ENCODE data around the gene MARK3. TPM values are rescaled to one million over a fixed set of nuclear protein-coding genes. Genes with fewer than 3 reads are reported as not detected.

MARK3 gene
- total RNA-seq, 1 experiment from 2014 or later = 72.5 TPM

- no peak for TF ChIP-seq POLR2A (IDR thresholded peaks at IDR 0.05; ENCODE audit: borderline replicate concordance, extremely low read depth, insufficient read depth, insufficient read length)
These were observed 60.6 kb downstream of the MARK3 start (continued) for GRCh38 chr14:103445806-103446205.

DNA sequence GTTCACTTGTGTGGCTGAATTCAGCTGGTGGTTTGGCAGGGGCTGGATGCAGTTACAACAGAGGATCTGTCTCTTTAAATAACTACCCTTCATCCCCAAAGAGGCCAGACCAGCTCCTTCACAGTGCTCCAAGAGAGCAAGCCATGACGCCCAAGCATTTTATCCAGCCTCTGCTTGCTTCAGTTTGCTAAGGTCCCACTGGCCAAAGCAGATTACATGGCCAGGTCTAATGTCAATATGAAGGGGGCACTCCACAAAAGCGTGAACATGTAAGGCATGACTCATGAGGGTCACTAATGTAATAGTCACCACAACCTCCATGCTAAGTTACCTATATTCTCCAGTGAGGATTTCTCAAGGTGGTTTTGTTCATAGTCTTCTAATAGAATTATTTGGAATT is 62.9 kb downstream of the MARK3 start:
- no peak for DNase-seq (ENCODE audit: low read depth, low spot score)
- H3K79me2 ChIP-seq (ENCODE audit: insufficient read depth, low read length) = peaks cover 79% of the 10 kb centered on the region
- CTCF ChIA-PET = no interaction called here

More for the DNA sequence above, 62.9 kb downstream of the MARK3 start:
- Histone ChIP-seq H3K27me3 (ENCODE audit: insufficient read depth, low read length) (no peaks in the 10 kb centered on the region), H3K36me3 (ENCODE audit: control insufficient read depth in 1 of 2, insufficient read depth in 2 of 2, low read length in 2 of 2) (peaks cover 2 to 3% of the 10 kb centered on the region in 2 experiments; a peak in 1 of 4 replicates), H4K20me1 (ENCODE audit: insufficient read depth) (peaks cover 12% of the 10 kb centered on the region; the same call in 1 of the 2 replicates), H3K4me2 (ENCODE audit: low read length) (no peak overlapping the region), H3K9me3 (ENCODE audit: control insufficient read depth in 1 of 2, insufficient read depth in 1 of 2, low read depth in 1 of 2, low read length in 2 of 2) (no peaks in the 10 kb centered on the region), H3K9ac (ENCODE audit: low read length) (no peak overlapping the region), H2AFZ (ENCODE audit: low read depth, low read length, poor library complexity, severe bottlenecking) (no peak overlapping the region), H3K4me3 (replicated peaks in 1 of 2; ENCODE audit: low read depth in 1 of 2, low read length in 2 of 2) (no peak overlapping the region), H3K27ac (ENCODE audit: low read depth, low read length) (no peak overlapping the region), H3K4me1 (ENCODE audit: control insufficient read depth in 1 of 2, insufficient read depth in 2 of 2, low read length in 2 of 2) (no peaks in the 10 kb centered on the region), H3K9me2 (ENCODE audit: insufficient read depth) (no peaks in the 10 kb centered on the region)
- RAD21 ChIA-PET (ENCODE audit: low non-redundant PET in 1 of 2, low total read pairs in 2 of 2, uncharacterized antibody in 2 of 2, unreplicated experiment in 2 of 2) = interaction anchor here in 1 of 2 experiments (0.7 kb wide), 1 partner anchor 55 kb away, joined by 3 read pairs; no protein-coding TSS in a partner anchor
- POLR2A ChIA-PET = no interaction called here
- intact Hi-C loops (cut with micrococcal nuclease) = no loop called here
- no peak for TF ChIP-seq EZH2 (IDR thresholded peaks at IDR 0.05)
- TF ChIP-seq CEBPB (IDR thresholded peaks at IDR 0.05; ENCODE audit: low read depth) = no peak
- no peak for TF ChIP-seq POLR2AphosphoS5 (IDR thresholded peaks at IDR 0.05; ENCODE audit: low read depth, low read length)
- no peak for TF ChIP-seq ZNF274 (IDR thresholded peaks at IDR 0.05; ENCODE audit: low read depth, low read length)
- TF ChIP-seq YY1 (IDR thresholded peaks at IDR 0.05; ENCODE audit: extremely low read depth, insufficient replicate concordance, low read depth, low read length) = no peak
- TF ChIP-seq ATF3 (IDR thresholded peaks at IDR 0.05) = no peak
- no peak for TF ChIP-seq POLR2A (IDR thresholded peaks at IDR 0.05; ENCODE audit: borderline replicate concordance, extremely low read depth, insufficient read depth, insufficient read length)
- TF ChIP-seq TCF7L2 (IDR thresholded peaks at IDR 0.05; ENCODE audit: borderline replicate concordance, extremely low read depth, insufficient read depth, insufficient read length) = no peak
- TF ChIP-seq, protein P1, sequence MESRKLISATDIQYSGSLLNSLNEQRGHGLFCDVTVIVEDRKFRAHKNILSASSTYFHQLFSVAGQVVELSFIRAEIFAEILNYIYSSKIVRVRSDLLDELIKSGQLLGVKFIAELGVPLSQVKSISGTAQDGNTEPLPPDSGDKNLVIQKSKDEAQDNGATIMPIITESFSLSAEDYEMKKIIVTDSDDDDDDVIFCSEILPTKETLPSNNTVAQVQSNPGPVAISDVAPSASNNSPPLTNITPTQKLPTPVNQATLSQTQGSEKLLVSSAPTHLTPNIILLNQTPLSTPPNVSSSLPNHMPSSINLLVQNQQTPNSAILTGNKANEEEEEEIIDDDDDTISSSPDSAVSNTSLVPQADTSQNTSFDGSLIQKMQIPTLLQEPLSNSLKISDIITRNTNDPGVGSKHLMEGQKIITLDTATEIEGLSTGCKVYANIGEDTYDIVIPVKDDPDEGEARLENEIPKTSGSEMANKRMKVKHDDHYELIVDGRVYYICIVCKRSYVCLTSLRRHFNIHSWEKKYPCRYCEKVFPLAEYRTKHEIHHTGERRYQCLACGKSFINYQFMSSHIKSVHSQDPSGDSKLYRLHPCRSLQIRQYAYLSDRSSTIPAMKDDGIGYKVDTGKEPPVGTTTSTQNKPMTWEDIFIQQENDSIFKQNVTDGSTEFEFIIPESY (IDR thresholded peaks at IDR 0.05; ENCODE audit: extremely low read depth, insufficient replicate concordance, low read length) = no peak
- no peak for TF ChIP-seq EGR1 (IDR thresholded peaks at IDR 0.05; ENCODE audit: low read depth)
- TF ChIP-seq, protein P2, sequence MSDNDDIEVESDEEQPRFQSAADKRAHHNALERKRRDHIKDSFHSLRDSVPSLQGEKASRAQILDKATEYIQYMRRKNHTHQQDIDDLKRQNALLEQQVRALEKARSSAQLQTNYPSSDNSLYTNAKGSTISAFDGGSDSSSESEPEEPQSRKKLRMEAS (IDR thresholded peaks at IDR 0.05) = no peak
- no peak for TF ChIP-seq CBX3 (IDR thresholded peaks at IDR 0.05; ENCODE audit: low read depth)
- TF ChIP-seq SP1 (IDR thresholded peaks at IDR 0.05; ENCODE audit: low read depth) = no peak
- TF ChIP-seq JUND (IDR thresholded peaks at IDR 0.05) = no peak
- no peak for TF ChIP-seq EZH2phosphoT487 (IDR thresholded peaks at IDR 0.05; ENCODE audit: borderline replicate concordance)
- no peak for TF ChIP-seq ELF1 (IDR thresholded peaks at IDR 0.05; ENCODE audit: borderline replicate concordance, low read depth)
- TF ChIP-seq REST (IDR thresholded peaks at IDR 0.05; ENCODE audit: low read depth) = no peak
- TF ChIP-seq FOSL1 (IDR thresholded peaks at IDR 0.05; ENCODE audit: low read depth) = no peak
- no peak for ATAC-seq
- BruUV-seq (replicated peaks) = no TSS peak
